ENCODE results near the gene MKLN1. TPM values are rescaled to one million over a fixed set of nuclear protein-coding genes. Genes with fewer than 3 reads are reported as not detected.

The MKLN1 gene
- total and polyA plus RNA-seq, 10 of the 15 experiments (the other 5 are each of a cell fraction or from before 2014, with no cell fraction given) = 13.6 to 55.8 (median 29.3) TPM

DNA sequence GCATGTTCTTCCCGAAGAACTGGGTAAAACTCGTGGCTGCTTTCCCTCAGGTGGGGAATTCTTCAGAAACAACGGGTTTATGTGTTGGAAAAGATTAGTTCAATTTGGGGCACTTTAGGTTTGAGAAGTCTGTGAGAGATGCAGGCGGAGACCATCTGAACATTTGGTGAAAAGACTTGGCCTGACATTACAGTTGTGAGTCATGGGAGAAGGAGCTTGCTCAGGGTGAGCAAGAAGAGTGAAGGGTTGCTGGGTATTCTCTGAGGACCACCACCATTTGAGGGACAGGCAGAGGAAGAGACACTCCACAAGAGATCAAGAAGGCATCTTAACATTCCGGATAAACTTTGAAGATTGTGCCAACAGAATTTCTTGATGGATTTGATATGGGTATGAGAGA is 140.1 kb downstream of the MKLN1 start:
- Histone ChIP-seq H3K9me3 (replicated peaks; ENCODE audit: control insufficient read depth, insufficient read depth, low read length) (no peaks in the 10 kb centered on the region), H3K27me3 (replicated peaks in 1 of 2; ENCODE audit: control insufficient read depth in 2 of 2, insufficient read depth in 2 of 2, low read length in 1 of 2) (no peaks in the 10 kb centered on the region), H4K20me1 (ENCODE audit: control insufficient read depth, insufficient read depth) (no peaks in the 10 kb centered on the region), H3K9ac (ENCODE audit: control insufficient read depth, insufficient read depth, low read length) (no peak overlapping the region), H2AFZ (ENCODE audit: control insufficient read depth, low read depth, low read length) (no peak overlapping the region), H3K4me1 (ENCODE audit: control insufficient read depth, insufficient read depth, low read length) (no peaks in the 10 kb centered on the region), H3K4me2 (ENCODE audit: control insufficient read depth, insufficient read depth) (no peak overlapping the region), H3K4me3 (no peak overlapping the region), H3K27ac (ENCODE audit: control insufficient read depth, insufficient read depth) (no peak overlapping the region), H3K36me3 (ENCODE audit: control insufficient read depth in 2 of 2, insufficient read depth in 2 of 2, low read length in 1 of 2) (peaks cover 2 to 7% of the 10 kb centered on the region in 2 experiments; a peak in 3 of 4 replicates), H3K79me2 (ENCODE audit: control insufficient read depth, insufficient read depth, low read length) (no peaks in the 10 kb centered on the region)
- SMC1A ChIA-PET (ENCODE audit: uncharacterized antibody, unreplicated experiment) = interaction anchor here (1.2 kb wide), 1 partner anchor 13 kb away, joined by 4 read pairs; no protein-coding TSS in a partner anchor
- intact Hi-C loops (cut with micrococcal nuclease; ENCODE audit: unreplicated experiment) (no loop called here), in situ Hi-C loops (cut with MboI) (no loop called here)
- CTCF ChIA-PET = interaction anchor here (1.5 kb wide), 1 partner anchor 45 kb away, joined by 3 read pairs; no protein-coding TSS in a partner anchor
- no peak for ATAC-seq
- BruUV-seq (replicated peaks) = TSS peak; percentile 10
- no peak for FAIRE-seq
- POLR2A ChIA-PET = no interaction called here
- WGBS (ENCODE audit: insufficient coverage, insufficient replicate concordance, low lambda C conversion rate, missing lambda C conversion rate) = 98% methylated on average over 5 of the region's 5 CpGs
- RAD21 ChIA-PET (ENCODE audit: unreplicated experiment) = no interaction called here
- no peak for DNase-seq (ENCODE audit: low read depth, low spot score)
- TF ChIP-seq BMI1 (IDR thresholded peaks at IDR 0.05; ENCODE audit: borderline replicate concordance) (no peak), TCF3 (IDR thresholded peaks at IDR 0.05; ENCODE audit: borderline replicate concordance, insufficient read depth, low read depth, low read length) (no peak), POLR2AphosphoS2 (IDR thresholded peaks at IDR 0.05; ENCODE audit: low read depth, low read length) (no peak), SMARCA5 (IDR thresholded peaks at IDR 0.05) (no peak), CBX3 (IDR thresholded peaks at IDR 0.05; ENCODE audit: borderline replicate concordance, low read depth) (no peak), ZNF217 (IDR thresholded peaks at IDR 0.05) (no peak), TCF12 (IDR thresholded peaks at IDR 0.05; ENCODE audit: low read depth, low read length) (no peak), DPF2 (IDR thresholded peaks at IDR 0.05) (no peak), SUPT20H (IDR thresholded peaks at IDR 0.05; ENCODE audit: borderline replicate concordance, control insufficient read depth, low read depth, low read length) (no peak), NFYB (IDR thresholded peaks at IDR 0.05; ENCODE audit: insufficient read depth, low read depth, low read length) (no peak), ZBED1 (IDR thresholded peaks at IDR 0.05; ENCODE audit: borderline replicate concordance) (no peak), TBL1XR1 (IDR thresholded peaks at IDR 0.05; ENCODE audit: low read depth, low read length) (no peak), SREBF2 (IDR thresholded peaks at IDR 0.05; ENCODE audit: low read length) (no peak)
- TF ChIP-seq, protein P1, sequence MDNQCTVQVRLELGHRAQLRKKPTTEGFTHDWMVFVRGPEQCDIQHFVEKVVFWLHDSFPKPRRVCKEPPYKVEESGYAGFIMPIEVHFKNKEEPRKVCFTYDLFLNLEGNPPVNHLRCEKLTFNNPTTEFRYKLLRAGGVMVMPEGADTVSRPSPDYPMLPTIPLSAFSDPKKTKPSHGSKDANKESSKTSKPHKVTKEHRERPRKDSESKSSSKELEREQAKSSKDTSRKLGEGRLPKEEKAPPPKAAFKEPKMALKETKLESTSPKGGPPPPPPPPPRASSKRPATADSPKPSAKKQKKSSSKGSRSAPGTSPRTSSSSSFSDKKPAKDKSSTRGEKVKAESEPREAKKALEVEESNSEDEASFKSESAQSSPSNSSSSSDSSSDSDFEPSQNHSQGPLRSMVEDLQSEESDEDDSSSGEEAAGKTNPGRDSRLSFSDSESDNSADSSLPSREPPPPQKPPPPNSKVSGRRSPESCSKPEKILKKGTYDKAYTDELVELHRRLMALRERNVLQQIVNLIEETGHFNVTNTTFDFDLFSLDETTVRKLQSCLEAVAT (IDR thresholded peaks at IDR 0.05) = no peak
- TF ChIP-seq, protein P2, sequence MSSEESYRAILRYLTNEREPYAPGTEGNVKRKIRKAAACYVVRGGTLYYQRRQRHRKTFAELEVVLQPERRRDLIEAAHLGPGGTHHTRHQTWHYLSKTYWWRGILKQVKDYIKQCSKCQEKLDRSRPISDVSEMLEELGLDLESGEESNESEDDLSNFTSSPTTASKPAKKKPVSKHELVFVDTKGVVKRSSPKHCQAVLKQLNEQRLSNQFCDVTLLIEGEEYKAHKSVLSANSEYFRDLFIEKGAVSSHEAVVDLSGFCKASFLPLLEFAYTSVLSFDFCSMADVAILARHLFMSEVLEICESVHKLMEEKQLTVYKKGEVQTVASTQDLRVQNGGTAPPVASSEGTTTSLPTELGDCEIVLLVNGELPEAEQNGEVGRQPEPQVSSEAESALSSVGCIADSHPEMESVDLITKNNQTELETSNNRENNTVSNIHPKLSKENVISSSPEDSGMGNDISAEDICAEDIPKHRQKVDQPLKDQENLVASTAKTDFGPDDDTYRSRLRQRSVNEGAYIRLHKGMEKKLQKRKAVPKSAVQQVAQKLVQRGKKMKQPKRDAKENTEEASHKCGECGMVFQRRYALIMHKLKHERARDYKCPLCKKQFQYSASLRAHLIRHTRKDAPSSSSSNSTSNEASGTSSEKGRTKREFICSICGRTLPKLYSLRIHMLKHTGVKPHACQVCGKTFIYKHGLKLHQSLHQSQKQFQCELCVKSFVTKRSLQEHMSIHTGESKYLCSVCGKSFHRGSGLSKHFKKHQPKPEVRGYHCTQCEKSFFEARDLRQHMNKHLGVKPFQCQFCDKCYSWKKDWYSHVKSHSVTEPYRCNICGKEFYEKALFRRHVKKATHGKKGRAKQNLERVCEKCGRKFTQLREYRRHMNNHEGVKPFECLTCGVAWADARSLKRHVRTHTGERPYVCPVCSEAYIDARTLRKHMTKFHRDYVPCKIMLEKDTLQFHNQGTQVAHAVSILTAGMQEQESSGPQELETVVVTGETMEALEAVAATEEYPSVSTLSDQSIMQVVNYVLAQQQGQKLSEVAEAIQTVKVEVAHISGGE (CRISPR knock-in tag; IDR thresholded peaks at IDR 0.05) = no peak
- TF ChIP-seq, protein P3, sequence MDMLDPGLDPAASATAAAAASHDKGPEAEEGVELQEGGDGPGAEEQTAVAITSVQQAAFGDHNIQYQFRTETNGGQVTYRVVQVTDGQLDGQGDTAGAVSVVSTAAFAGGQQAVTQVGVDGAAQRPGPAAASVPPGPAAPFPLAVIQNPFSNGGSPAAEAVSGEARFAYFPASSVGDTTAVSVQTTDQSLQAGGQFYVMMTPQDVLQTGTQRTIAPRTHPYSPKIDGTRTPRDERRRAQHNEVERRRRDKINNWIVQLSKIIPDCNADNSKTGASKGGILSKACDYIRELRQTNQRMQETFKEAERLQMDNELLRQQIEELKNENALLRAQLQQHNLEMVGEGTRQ (IDR thresholded peaks at IDR 0.05; ENCODE audit: borderline replicate concordance, low read depth, low read length) = no peak

Data from GM12878 (cell line).